GM23338 (cell line): ENCODE data around the gene CACNA1H. TPM values are rescaled to one million over a fixed set of nuclear protein-coding genes. Genes with fewer than 3 reads are reported as not detected.
"Not testable (repeated sequence)": the region's sequence is repeated elsewhere in the genome, so short reads cannot be mapped to it uniquely, and the experiment has no call there.

Experiments used
- ATAC-seq: fragments of 200-7000 bp; cut with Tn5 transposase; 3 replicates; pipeline ENCODE4 v1.9.1; 2020
- DNase-seq: peaks from one replicate; pipeline ENCODE4 v3.0.0-alpha.2; 2015; ENCODE audit warnings: low spot score
- H2AFZ ChIP-seq: fragments of 200-600 bp; sonication (generic); 2 replicates; pipeline ENCODE4 v1.8.0; 2016; ENCODE audit warnings: antibody characterized with exemption, mild to moderate bottlenecking, moderate library complexity
- H3F3A ChIP-seq: fragments of 200-600 bp; sonication (generic); replicated peaks from 2 replicates; pipeline ENCODE4 v1.8.0; 2017; ENCODE audit warnings: antibody characterized with exemption, mixed run types, low read depth
- H3K27ac ChIP-seq: fragments of 200-600 bp; sonication (generic); 2 replicates; pipeline ENCODE4 v1.6.1; 2016; ENCODE audit warnings: low read depth
- H3K27me3 ChIP-seq: fragments of 200-600 bp; sonication (generic); 2 replicates; pipeline ENCODE4 v1.8.0; 2016; ENCODE audit warnings: mild to moderate bottlenecking, mixed run types, moderate library complexity; ENCODE audit not compliant: insufficient read depth
- H3K36me3 ChIP-seq: fragments of 200-600 bp; sonication (generic); 2 replicates; pipeline ENCODE4 v1.8.0; 2016; ENCODE audit warnings: mild to moderate bottlenecking; ENCODE audit not compliant: insufficient read depth
- H3K4me1 ChIP-seq: fragments of 200-600 bp; sonication (generic); 2 replicates; pipeline ENCODE4 v1.8.0; 2016; ENCODE audit warnings: mild to moderate bottlenecking, moderate library complexity; ENCODE audit not compliant: insufficient read depth
- H3K4me2 ChIP-seq: fragments of 200-600 bp; sonication (generic); 2 replicates; pipeline ENCODE4 v1.7.1; 2017; ENCODE audit warnings: mixed run types
- H3K4me3 ChIP-seq: fragments of 200-600 bp; sonication (generic); 2 replicates; pipeline ENCODE4 v1.6.1; 2016; ENCODE audit warnings: mixed run types
- H3K79me2 ChIP-seq: fragments of 200-600 bp; sonication (generic); replicated peaks from 2 replicates; pipeline ENCODE4 v1.8.0; 2017; ENCODE audit warnings: mild to moderate bottlenecking; ENCODE audit not compliant: insufficient read depth
- H3K9me2 ChIP-seq: fragments of 200-600 bp; sonication (generic); 2 replicates; pipeline ENCODE4 v1.8.0; 2017; ENCODE audit not compliant: insufficient read depth
- H4K20me1 ChIP-seq: fragments of 200-600 bp; sonication (generic); replicated peaks from 2 replicates; pipeline ENCODE4 v1.8.0; 2017; ENCODE audit warnings: mild to moderate bottlenecking; ENCODE audit not compliant: insufficient read depth
- H3K27ac Mint-ChIP-seq: 2 replicates; pipeline ENCODE4 v1.8.0; 2020; ENCODE audit warnings: inconsistent platforms, mild to moderate bottlenecking, moderate library complexity, mixed read lengths
- H3K27me3 Mint-ChIP-seq: 3 replicates; pipeline ENCODE4 v1.8.0; 2022; ENCODE audit warnings: low read depth, mild to moderate bottlenecking, moderate library complexity, mixed read lengths, inconsistent platforms; ENCODE audit not compliant: insufficient read depth, poor library complexity
- H3K36me3 Mint-ChIP-seq: 3 replicates; pipeline ENCODE4 v1.8.0; 2021; ENCODE audit warnings: low read depth, mild to moderate bottlenecking, inconsistent platforms, moderate library complexity, mixed read lengths
- H3K4me1 Mint-ChIP-seq: 3 replicates; pipeline ENCODE4 v1.8.0; 2020; ENCODE audit warnings: mild to moderate bottlenecking, inconsistent platforms, mixed read lengths
- H3K4me3 Mint-ChIP-seq: 3 replicates; pipeline ENCODE4 v1.8.0; 2021; ENCODE audit warnings: moderate library complexity, mild to moderate bottlenecking, inconsistent platforms, mixed read lengths
- H3K9me3 Mint-ChIP-seq: 3 replicates; pipeline ENCODE4 v1.8.0; 2020; ENCODE audit warnings: moderate library complexity, mild to moderate bottlenecking, inconsistent platforms, mixed read lengths
- ETS1 ChIP-seq: IDR thresholded peaks from 2 replicates; pipeline ENCODE4 v1.6.1; 2016; ENCODE audit warnings: antibody characterized with exemption
- JUNB ChIP-seq: IDR thresholded peaks from one replicate; pipeline ENCODE4 v1.6.1; 2016; ENCODE audit warnings: antibody characterized with exemption; ENCODE audit not compliant: unreplicated experiment
- NANOG ChIP-seq: IDR thresholded peaks from 2 replicates; pipeline ENCODE4 v1.6.1; 2016; ENCODE audit warnings: antibody characterized with exemption, borderline replicate concordance
- POLR2AphosphoS5 ChIP-seq: IDR thresholded peaks from 2 replicates; pipeline ENCODE4 v1.6.1; 2016; ENCODE audit warnings: antibody characterized with exemption, low read depth
- REST ChIP-seq: IDR thresholded peaks from one replicate; pipeline ENCODE4 v1.6.1; 2018; ENCODE audit warnings: antibody characterized with exemption; ENCODE audit not compliant: unreplicated experiment
- STAT1 ChIP-seq: IDR thresholded peaks from one replicate; pipeline ENCODE4 v1.6.1; 2016; ENCODE audit warnings: antibody characterized with exemption; ENCODE audit not compliant: unreplicated experiment
- ZNF114 ChIP-seq: fragments of 250-450 bp; sonication (Bioruptor Pico); IDR thresholded peaks from 2 replicates; pipeline ENCODE4 v1.5.0; 2020; ENCODE audit warnings: mild to moderate bottlenecking, moderate library complexity
- polyA plus RNA-seq: library from polyadenylated mRNA; unstranded; fragments of >200 nt; fragmentation: Nextera tagmentation; extraction: Ambion mirVana; gene quantifications from 2 replicates; pipeline ENCODE4 v1.2.1, GENCODE V29; 2016
- total RNA-seq: library from RNA; depleted of rRNA; stranded (reverse); fragments of >200 nt; shearing (Covaris generic); gene quantifications from 2 replicates; pipeline ENCODE4 v1.2.3, GENCODE V29; 2014; rRNA removed

Gene CACNA1H
- total and polyA plus RNA-seq, 2 experiments from 2014 or later = 3.5 to 43.3 TPM

- no peak for TF ChIP-seq REST
- TF ChIP-seq JUNB = no peak
- TF ChIP-seq ETS1 = no peak
- no peak for TF ChIP-seq STAT1
These were observed 112.9 kb downstream of the CACNA1H start (continued) for GRCh38 chr16:1265826-1266225.

- H3K27ac ChIP-seq, H3K36me3 Mint-ChIP-seq, H3K4me2 ChIP-seq, H3K4me1 ChIP-seq, H3K79me2 ChIP-seq, H3K27ac Mint-ChIP-seq, H3F3A ChIP-seq, DNase-seq, H2AFZ ChIP-seq, H3K27me3 ChIP-seq, H3K9me2 ChIP-seq, ATAC-seq, H3K36me3 ChIP-seq, H3K4me1 Mint-ChIP-seq, H4K20me1 ChIP-seq: not testable (repeated sequence)
- H3K27me3 Mint-ChIP-seq = peaks cover 16% of the 10 kb centered on the region
- peak overlapping the region; percentile 62; the same call in 2 of the 3 replicates for H3K4me3 Mint-ChIP-seq
- H3K9me3 Mint-ChIP-seq = peaks cover 12% of the 10 kb centered on the region
- 0 out of 2 replicates have a peak overlapping the region, but pooled peaks have one; percentile 36 for H3K4me3 ChIP-seq
These were observed 116.5 kb downstream of the CACNA1H start for GRCh38 chr16:1269418-1269817.

GRCh38 chr16:1271380-1271723 is 118.4 kb downstream of the CACNA1H start:
- H3K27ac Mint-ChIP-seq = no peak overlapping the region

More at GRCh38 chr16:1271380-1271723, 118.4 kb downstream of the CACNA1H start:
- no peak for ATAC-seq
- no peaks in the 10 kb centered on the region for H3K4me1 ChIP-seq
- H3K36me3 Mint-ChIP-seq = peaks cover 5% of the 10 kb centered on the region; the same call in 1 of the 3 replicates
- H3F3A ChIP-seq = no peaks in the 10 kb centered on the region
- peaks cover 2% of the 10 kb centered on the region; the same call in 2 of the 3 replicates for H3K4me1 Mint-ChIP-seq
- no peaks in the 10 kb centered on the region for H3K27me3 ChIP-seq
- peaks cover 3% of the 10 kb centered on the region; the same call in 2 of the 3 replicates for H3K9me3 Mint-ChIP-seq
- H3K79me2 ChIP-seq = no peaks in the 10 kb centered on the region
- no peak overlapping the region for H3K27ac ChIP-seq
- H3K36me3 ChIP-seq = no peaks in the 10 kb centered on the region
- no peak for DNase-seq
- H3K4me3 Mint-ChIP-seq = no peak overlapping the region
- H4K20me1 ChIP-seq = no peaks in the 10 kb centered on the region
- H2AFZ ChIP-seq = no peak overlapping the region
- peaks cover 13% of the 10 kb centered on the region for H3K27me3 Mint-ChIP-seq
- TF ChIP-seq NANOG (no peak), STAT1 (no peak), ETS1 (no peak), POLR2AphosphoS5 (no peak), ZNF114 (CRISPR knock-in tag) (no peak)
- H3K9me2 ChIP-seq = no peaks in the 10 kb centered on the region
- no peak overlapping the region for H3K4me2 ChIP-seq
- no peak overlapping the region for H3K4me3 ChIP-seq

Other genes with a start within 250 kb of the CACNA1H start
- gene LMF1, start 182.1 kb upstream of the CACNA1H start, total RNA-seq = 2.9 and 10.1 TPM in 2 replicates
- 3.6 and 4.2 TPM in 2 replicates for gene LMF1, start 182.1 kb upstream of the CACNA1H start, polyA plus RNA-seq
- 17.2 and 26.2 TPM in 2 replicates for gene SOX8, start 171.3 kb upstream of the CACNA1H start, total RNA-seq
- 5.7 and 6.7 TPM in 2 replicates for gene SOX8, start 171.3 kb upstream of the CACNA1H start, polyA plus RNA-seq
- gene SSTR5, start 80.4 kb upstream of the CACNA1H start, total RNA-seq = 1.0 TPM in 1 of 2 replicates, not detected in the other
- gene SSTR5, start 80.4 kb upstream of the CACNA1H start, polyA plus RNA-seq = 0.60 TPM in 1 of 2 replicates, not detected in the other
- gene C1QTNF8, start 56.9 kb upstream of the CACNA1H start, total RNA-seq = not detected in 2 replicates
- gene C1QTNF8, start 56.9 kb upstream of the CACNA1H start, polyA plus RNA-seq = not detected in 2 replicates
- gene TPSG1, start 72.2 kb downstream of the CACNA1H start, total RNA-seq = not detected in 2 replicates
- gene TPSG1, start 72.2 kb downstream of the CACNA1H start, polyA plus RNA-seq = 0.56 and 0.81 TPM in 2 replicates
- not detected in 2 replicates for gene TPSB2, start 77.1 kb downstream of the CACNA1H start, total RNA-seq
- 0.23 TPM in 1 of 2 replicates, not detected in the other for gene TPSB2, start 77.1 kb downstream of the CACNA1H start, polyA plus RNA-seq
- gene TPSAB1, start 87.6 kb downstream of the CACNA1H start, total RNA-seq = not detected in 2 replicates
- not detected in 2 replicates for gene TPSAB1, start 87.6 kb downstream of the CACNA1H start, polyA plus RNA-seq
- 0.17 TPM in 1 of 2 replicates, not detected in the other for gene TPSD1, start 103.0 kb downstream of the CACNA1H start, total RNA-seq
- gene TPSD1, start 103.0 kb downstream of the CACNA1H start, polyA plus RNA-seq = not detected in 2 replicates
- 116 and 117 TPM in 2 replicates for gene UBE2I, start 156.5 kb downstream of the CACNA1H start, total RNA-seq
- gene UBE2I, start 156.5 kb downstream of the CACNA1H start, polyA plus RNA-seq = 216 and 220 TPM in 2 replicates
- gene BAIAP3, start 180.5 kb downstream of the CACNA1H start, total RNA-seq = 13.0 and 23.0 TPM in 2 replicates
- gene BAIAP3, start 180.5 kb downstream of the CACNA1H start, polyA plus RNA-seq = 4.2 and 5.2 TPM in 2 replicates
- 97.3 and 98.8 TPM in 2 replicates for gene TSR3, start 198.8 kb downstream of the CACNA1H start, total RNA-seq
- 54.1 and 58.5 TPM in 2 replicates for gene TSR3, start 198.8 kb downstream of the CACNA1H start, polyA plus RNA-seq
- gene GNPTG, start 198.8 kb downstream of the CACNA1H start, total RNA-seq = 9.2 and 23.3 TPM in 2 replicates
- 39.1 and 41.0 TPM in 2 replicates for gene GNPTG, start 198.8 kb downstream of the CACNA1H start, polyA plus RNA-seq